GM12878 (cell line): ENCODE measurements around the gene BLOC1S3. TPM values are rescaled to one million over a fixed set of nuclear protein-coding genes. Genes with fewer than 3 reads are reported as not detected.
A peak's percentile ranks its signal among the peaks of the same experiment; 100 is the strongest.

Source experiments
- BRCA1 ChIP-seq: IDR thresholded peaks from 2 replicates; pipeline ENCODE4 v1.6.1; 2011; ENCODE audit warnings: low read depth, low read length, improper control_type of control experiment
- FOXM1 ChIP-seq: IDR thresholded peaks from 2 replicates; pipeline ENCODE4 v1.6.1; 2012; ENCODE audit warnings: low read depth, mild to moderate bottlenecking, inconsistent platforms, low read length, moderate library complexity
- KAT2A ChIP-seq: conservative IDR thresholded peaks from 2 replicates; pipeline ENCODE4 v1.6.1; 2011; ENCODE audit warnings: low read depth, low read length; ENCODE audit not compliant: control insufficient read depth
- RAD51 ChIP-seq: fragments of 450-650 bp; IDR thresholded peaks from 2 replicates; pipeline ENCODE4 v1.6.1; 2016; ENCODE audit warnings: moderate library complexity, mild to moderate bottlenecking, inconsistent platforms
- RFX5 ChIP-seq: IDR thresholded peaks from 2 replicates; pipeline ENCODE4 v1.6.1; 2011; ENCODE audit warnings: low read depth, low read length, improper control_type of control experiment
- SIX5 ChIP-seq: IDR thresholded peaks from 2 replicates; pipeline ENCODE4 v1.6.1; 2011; ENCODE audit warnings: mild to moderate bottlenecking, low read depth, low read length, moderate library complexity; ENCODE audit not compliant: severe bottlenecking
- TCF3 ChIP-seq: IDR thresholded peaks from 2 replicates; pipeline ENCODE4 v1.6.1; 2012; ENCODE audit warnings: low read depth, mild to moderate bottlenecking, low read length, borderline replicate concordance; ENCODE audit not compliant: insufficient read depth
- ZNF384 ChIP-seq: IDR thresholded peaks from 2 replicates; pipeline ENCODE4 v1.6.1; 2012; ENCODE audit warnings: low read depth, mild to moderate bottlenecking, low read length, improper control_type of control experiment, borderline replicate concordance
- polyA plus RNA-seq, 11 experiments: library from polyadenylated mRNA; depleted of rRNA in 4 of 11; unstranded in 6 of 11; stranded (reverse) in 5 of 11; fragments of >200 nt; fragmentation: Nextera tagmentation in 4 of 11; fragmentation: Illumina TruSeq in 1 of 11; extraction: Ambion mirVana in 4 of 11; extraction: Trizol in 1 of 11; gene quantifications; 1 replicate in 1 of 11; 2 replicates in 10 of 11; pipeline versions ENCODE4 v1.2.1 to v1.2.3, GENCODE V29; 2011 to 2016; ENCODE audit warnings: inconsistent platforms in 2 of 11, missing spikeins in 2 of 11, low read depth in 1 of 11
- total RNA-seq, 4 experiments: library from RNA; depleted of rRNA in 3 of 4; stranded (reverse); fragments of >200 nt in 3 of 4; fragmentation: Illumina TruSeq in 1 of 4; extraction: Trizol in 1 of 4; gene quantifications; 2 replicates each; pipeline versions ENCODE4 v1.2.1 to v1.2.3, GENCODE V29; 2013 to 2021
- TF ChIP-seq, protein P1 (sequence below): fragments of 450-650 bp; IDR thresholded peaks from 2 replicates; pipeline ENCODE4 v1.6.1; 2018; ENCODE audit warnings: borderline replicate concordance, mild to moderate bottlenecking; ENCODE audit not compliant: partially characterized antibody
- TF ChIP-seq, protein P2 (sequence below): fragments of 450-650 bp; IDR thresholded peaks from 2 replicates; pipeline ENCODE4 v1.6.1; 2017; ENCODE audit warnings: antibody characterized with exemption, mild to moderate bottlenecking, moderate library complexity
- TF ChIP-seq, protein P3 (sequence below), 3 experiments: IDR thresholded peaks in 2 of 3; conservative IDR thresholded peaks in 1 of 3; 2 replicates each; pipeline ENCODE4 v1.5.1; 2011; ENCODE audit warnings: low read depth in 3 of 3, low read length in 3 of 3, mild to moderate bottlenecking in 3 of 3, control low read depth in 2 of 3, moderate library complexity in 2 of 3, inconsistent platforms in 1 of 3, mixed read lengths in 1 of 3; ENCODE audit not compliant: control insufficient read depth in 2 of 3, insufficient read depth in 1 of 3; ENCODE audit errors: extremely low read depth in 1 of 3
- TF ChIP-seq, protein P4 (sequence below): IDR thresholded peaks from 2 replicates; pipeline ENCODE4 v1.6.1; 2011; ENCODE audit warnings: mild to moderate bottlenecking, low read depth, low read length, moderate library complexity; ENCODE audit not compliant: insufficient replicate concordance
- TF ChIP-seq, protein P5 (sequence below): fragments of 450-650 bp; IDR thresholded peaks from 2 replicates; pipeline ENCODE4 v1.6.1; 2016; ENCODE audit warnings: mild to moderate bottlenecking
- TF ChIP-seq, protein P6 (sequence below): IDR thresholded peaks from 2 replicates; pipeline ENCODE4 v1.6.1; 2012; ENCODE audit warnings: low read length, inconsistent platforms

BLOC1S3 gene
- total and polyA plus RNA-seq, 10 of the 15 experiments (the other 5 are each of a cell fraction or from before 2014, with no cell fraction given) = 3.6 to 18.3 (median 10.4) TPM

DNA sequence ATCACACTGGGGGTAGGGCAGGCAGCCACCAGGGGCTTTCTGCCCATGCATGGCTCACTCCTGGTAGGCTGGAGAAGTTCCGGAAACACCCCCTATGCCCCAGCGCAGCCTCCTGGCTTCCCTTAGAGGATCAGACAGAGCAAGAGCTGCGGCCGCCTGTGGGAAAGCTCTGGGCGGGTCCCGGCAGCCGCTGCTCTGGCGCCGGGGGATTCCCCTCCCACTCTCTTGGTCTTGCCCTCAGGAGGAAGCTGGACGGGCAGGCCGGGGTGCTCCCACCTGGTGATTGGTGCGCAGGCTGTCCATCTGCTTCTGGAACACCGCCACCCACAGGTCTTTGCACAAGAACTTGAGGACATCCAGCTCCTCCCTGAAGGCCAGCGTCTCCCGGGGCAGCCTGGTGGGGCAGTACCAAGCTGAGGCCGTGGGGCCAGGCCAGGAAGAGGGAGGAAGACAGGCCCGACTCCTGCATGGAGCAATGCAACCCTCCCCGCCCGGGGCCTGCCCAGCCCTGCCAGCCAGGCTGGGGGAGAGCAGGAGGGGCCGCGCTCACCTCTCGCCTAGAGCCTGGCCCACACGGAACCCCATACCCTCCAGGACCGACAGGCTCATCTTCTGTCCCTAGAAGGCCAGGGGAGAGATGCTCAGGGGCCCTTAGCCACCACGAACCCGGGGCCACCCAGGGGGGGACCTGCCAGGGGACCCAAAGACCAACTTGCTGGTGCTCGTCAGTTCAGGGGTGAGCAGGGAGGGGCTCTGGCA, 13.8 kb upstream of the BLOC1S3 start (continued):
- TF ChIP-seq, protein P1, sequence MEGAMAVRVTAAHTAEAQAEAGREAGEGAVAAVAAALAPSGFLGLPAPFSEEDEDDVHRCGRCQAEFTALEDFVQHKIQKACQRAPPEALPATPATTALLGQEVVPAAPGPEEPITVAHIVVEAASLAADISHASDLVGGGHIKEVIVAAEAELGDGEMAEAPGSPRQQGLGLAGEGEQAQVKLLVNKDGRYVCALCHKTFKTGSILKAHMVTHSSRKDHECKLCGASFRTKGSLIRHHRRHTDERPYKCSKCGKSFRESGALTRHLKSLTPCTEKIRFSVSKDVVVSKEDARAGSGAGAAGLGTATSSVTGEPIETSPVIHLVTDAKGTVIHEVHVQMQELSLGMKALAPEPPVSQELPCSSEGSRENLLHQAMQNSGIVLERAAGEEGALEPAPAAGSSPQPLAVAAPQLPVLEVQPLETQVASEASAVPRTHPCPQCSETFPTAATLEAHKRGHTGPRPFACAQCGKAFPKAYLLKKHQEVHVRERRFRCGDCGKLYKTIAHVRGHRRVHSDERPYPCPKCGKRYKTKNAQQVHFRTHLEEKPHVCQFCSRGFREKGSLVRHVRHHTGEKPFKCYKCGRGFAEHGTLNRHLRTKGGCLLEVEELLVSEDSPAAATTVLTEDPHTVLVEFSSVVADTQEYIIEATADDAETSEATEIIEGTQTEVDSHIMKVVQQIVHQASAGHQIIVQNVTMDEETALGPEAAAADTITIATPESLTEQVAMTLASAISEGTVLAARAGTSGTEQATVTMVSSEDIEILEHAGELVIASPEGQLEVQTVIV = no peak
- TF ChIP-seq, protein P2, sequence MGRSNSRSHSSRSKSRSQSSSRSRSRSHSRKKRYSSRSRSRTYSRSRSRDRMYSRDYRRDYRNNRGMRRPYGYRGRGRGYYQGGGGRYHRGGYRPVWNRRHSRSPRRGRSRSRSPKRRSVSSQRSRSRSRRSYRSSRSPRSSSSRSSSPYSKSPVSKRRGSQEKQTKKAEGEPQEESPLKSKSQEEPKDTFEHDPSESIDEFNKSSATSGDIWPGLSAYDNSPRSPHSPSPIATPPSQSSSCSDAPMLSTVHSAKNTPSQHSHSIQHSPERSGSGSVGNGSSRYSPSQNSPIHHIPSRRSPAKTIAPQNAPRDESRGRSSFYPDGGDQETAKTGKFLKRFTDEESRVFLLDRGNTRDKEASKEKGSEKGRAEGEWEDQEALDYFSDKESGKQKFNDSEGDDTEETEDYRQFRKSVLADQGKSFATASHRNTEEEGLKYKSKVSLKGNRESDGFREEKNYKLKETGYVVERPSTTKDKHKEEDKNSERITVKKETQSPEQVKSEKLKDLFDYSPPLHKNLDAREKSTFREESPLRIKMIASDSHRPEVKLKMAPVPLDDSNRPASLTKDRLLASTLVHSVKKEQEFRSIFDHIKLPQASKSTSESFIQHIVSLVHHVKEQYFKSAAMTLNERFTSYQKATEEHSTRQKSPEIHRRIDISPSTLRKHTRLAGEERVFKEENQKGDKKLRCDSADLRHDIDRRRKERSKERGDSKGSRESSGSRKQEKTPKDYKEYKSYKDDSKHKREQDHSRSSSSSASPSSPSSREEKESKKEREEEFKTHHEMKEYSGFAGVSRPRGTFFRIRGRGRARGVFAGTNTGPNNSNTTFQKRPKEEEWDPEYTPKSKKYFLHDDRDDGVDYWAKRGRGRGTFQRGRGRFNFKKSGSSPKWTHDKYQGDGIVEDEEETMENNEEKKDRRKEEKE = no peak
- no peak for TF ChIP-seq RAD51
- no peak for TF ChIP-seq BRCA1
- TF ChIP-seq ZNF384 = no peak
- TF ChIP-seq, protein P3, sequence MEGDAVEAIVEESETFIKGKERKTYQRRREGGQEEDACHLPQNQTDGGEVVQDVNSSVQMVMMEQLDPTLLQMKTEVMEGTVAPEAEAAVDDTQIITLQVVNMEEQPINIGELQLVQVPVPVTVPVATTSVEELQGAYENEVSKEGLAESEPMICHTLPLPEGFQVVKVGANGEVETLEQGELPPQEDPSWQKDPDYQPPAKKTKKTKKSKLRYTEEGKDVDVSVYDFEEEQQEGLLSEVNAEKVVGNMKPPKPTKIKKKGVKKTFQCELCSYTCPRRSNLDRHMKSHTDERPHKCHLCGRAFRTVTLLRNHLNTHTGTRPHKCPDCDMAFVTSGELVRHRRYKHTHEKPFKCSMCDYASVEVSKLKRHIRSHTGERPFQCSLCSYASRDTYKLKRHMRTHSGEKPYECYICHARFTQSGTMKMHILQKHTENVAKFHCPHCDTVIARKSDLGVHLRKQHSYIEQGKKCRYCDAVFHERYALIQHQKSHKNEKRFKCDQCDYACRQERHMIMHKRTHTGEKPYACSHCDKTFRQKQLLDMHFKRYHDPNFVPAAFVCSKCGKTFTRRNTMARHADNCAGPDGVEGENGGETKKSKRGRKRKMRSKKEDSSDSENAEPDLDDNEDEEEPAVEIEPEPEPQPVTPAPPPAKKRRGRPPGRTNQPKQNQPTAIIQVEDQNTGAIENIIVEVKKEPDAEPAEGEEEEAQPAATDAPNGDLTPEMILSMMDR (IDR thresholded peaks at IDR 0.05 in 2 of 3, conservative IDR thresholded peaks at IDR 0.05 in 1 of 3; ENCODE audit: control insufficient read depth in 2 of 3, extremely low read depth in 1 of 3, insufficient read depth in 1 of 3, low read depth in 3 of 3, low read length in 3 of 3) = peak; percentile 8 to 33 (median 32); a peak in 3 of 6 replicates
- TF ChIP-seq, protein P4, sequence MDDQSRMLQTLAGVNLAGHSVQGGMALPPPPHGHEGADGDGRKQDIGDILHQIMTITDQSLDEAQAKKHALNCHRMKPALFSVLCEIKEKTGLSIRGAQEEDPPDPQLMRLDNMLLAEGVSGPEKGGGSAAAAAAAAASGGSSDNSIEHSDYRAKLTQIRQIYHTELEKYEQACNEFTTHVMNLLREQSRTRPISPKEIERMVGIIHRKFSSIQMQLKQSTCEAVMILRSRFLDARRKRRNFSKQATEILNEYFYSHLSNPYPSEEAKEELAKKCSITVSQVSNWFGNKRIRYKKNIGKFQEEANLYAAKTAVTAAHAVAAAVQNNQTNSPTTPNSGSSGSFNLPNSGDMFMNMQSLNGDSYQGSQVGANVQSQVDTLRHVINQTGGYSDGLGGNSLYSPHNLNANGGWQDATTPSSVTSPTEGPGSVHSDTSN = peak; percentile 88
- no peak for TF ChIP-seq RFX5
- TF ChIP-seq FOXM1 = no peak
- TF ChIP-seq KAT2A = no peak
- no peak for TF ChIP-seq SIX5
- TF ChIP-seq, protein P5, sequence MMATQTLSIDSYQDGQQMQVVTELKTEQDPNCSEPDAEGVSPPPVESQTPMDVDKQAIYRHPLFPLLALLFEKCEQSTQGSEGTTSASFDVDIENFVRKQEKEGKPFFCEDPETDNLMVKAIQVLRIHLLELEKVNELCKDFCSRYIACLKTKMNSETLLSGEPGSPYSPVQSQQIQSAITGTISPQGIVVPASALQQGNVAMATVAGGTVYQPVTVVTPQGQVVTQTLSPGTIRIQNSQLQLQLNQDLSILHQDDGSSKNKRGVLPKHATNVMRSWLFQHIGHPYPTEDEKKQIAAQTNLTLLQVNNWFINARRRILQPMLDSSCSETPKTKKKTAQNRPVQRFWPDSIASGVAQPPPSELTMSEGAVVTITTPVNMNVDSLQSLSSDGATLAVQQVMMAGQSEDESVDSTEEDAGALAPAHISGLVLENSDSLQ = peak; percentile 95
- no peak for TF ChIP-seq TCF3
- TF ChIP-seq, protein P6, sequence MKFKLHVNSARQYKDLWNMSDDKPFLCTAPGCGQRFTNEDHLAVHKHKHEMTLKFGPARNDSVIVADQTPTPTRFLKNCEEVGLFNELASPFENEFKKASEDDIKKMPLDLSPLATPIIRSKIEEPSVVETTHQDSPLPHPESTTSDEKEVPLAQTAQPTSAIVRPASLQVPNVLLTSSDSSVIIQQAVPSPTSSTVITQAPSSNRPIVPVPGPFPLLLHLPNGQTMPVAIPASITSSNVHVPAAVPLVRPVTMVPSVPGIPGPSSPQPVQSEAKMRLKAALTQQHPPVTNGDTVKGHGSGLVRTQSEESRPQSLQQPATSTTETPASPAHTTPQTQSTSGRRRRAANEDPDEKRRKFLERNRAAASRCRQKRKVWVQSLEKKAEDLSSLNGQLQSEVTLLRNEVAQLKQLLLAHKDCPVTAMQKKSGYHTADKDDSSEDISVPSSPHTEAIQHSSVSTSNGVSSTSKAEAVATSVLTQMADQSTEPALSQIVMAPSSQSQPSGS = no peak
